Stimulated activated CD4-positive, alpha-beta T cell treated with anti-CD3 and anti-CD28 coated beads, TNF-alpha, amount 100 ng/mL, for 48 hours (primary cell): ENCODE results near the gene SHMT2.
"Not testable (repeated sequence)": the region's sequence is repeated elsewhere in the genome, so short reads cannot be mapped to it uniquely, and the experiment has no call there.

ENCODE experiments used
- DNase-seq, 3 donors: peaks; one replicate each; pipeline ENCODE4 v3.0.0-alpha.2; 2020; ENCODE audit warnings: low read depth in 3 of 3

SHMT2 gene

DNA sequence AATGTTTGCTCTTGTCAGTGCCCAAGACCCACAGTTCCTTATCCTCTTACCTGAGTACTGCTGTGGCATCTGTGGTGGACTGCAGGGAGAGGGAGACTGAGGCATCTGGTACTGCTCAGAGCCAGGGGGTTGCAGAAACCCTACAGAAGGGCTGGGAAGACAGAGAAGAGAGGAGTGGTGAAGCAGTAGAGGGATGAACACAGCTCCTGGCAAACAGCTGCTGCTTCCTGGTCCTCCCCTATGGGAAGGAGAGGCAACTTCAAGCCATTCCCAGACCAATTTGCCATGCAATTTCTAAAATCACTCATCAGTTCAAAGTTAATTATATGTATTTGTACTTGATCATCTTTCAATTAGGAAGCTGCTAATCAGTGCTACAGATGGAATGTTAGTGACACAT is 37.2 kb downstream of the SHMT2 start:
- DNase-seq = no peak

DNA sequence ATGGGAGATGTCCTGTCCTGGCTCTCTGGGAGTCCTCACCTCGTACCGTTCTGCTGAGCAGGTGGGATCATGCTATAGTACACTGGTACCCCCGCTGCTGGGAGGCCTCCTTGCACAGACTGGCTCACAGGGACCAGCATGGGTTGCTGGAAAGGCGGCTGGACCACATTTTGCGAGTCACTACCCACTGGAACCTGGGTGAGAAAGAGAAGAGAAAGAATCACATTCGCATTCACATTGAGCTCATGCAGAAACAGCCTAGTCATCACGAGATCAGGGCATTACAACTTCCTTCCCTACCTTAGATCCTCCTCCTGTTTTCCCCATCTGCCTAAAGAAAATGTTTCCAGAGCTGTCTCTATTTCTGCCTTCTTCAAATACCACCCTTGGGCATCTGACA is 38.8 kb downstream of the SHMT2 start:
- DNase-seq = peak in 1 of 3 donors; percentile 45

DNA sequence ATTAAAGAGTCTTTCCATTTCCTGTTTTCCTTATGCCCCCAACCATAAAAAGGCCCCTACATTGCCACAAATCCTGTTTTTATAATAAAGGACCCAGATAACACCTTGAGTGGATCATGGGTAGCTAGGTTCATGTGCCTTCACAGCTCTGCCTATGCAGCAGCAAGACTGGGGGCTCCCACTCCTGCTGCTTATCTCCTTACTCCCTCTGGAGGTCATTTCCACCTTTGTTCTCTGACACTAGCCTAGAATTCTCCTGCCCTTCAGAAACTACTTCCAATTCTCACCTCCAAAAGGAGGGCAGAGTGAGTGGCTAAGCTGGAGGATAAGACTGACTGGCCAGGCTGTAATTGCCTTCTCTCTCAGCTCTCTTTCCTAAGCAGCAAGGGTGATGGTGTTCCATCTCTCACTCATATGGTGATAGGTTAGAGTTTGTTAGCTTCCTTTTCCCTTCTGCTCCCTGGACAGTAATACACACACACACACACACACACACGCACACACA is 41.5 kb downstream of the SHMT2 start:
- DNase-seq = no peak

DNA sequence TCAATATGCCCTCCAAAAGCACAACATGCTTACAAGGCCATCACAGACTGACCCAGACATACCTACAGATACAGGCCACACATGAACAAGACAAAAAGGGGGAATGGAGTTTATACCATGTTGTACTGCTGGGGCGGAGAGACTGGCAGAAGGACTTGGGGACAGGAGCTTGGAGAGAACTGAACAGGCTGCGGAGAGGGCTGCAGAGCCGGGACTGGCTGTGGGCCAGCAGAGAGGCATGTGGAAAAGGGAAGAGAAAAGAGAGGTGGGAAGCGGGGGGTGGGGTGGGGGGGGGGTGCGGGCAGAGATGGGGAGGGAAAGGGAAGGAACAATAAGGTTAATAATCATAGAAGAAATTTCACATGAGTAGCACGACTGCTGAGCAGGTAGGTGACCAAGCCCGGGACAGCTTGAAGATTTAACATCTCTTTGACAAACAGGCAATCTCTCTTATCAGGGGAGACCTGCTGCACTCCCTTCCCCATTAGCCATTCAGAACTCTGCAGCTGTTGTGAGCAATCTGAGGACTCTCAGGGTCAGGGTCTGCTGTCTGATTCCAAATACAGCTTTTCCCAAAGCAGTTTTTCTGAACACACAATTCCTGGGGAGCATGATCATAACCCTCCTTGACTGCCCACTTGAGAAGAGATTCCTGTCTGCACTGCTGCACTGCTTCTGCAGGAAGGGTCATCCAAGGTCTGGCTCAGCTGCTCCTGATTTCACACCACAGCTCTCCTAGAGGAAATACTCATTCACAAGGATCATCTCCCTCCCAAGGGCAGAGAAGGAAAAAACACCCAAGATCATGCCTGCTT is 43.0 kb downstream of the SHMT2 start:
- DNase-seq = no peak

DNA sequence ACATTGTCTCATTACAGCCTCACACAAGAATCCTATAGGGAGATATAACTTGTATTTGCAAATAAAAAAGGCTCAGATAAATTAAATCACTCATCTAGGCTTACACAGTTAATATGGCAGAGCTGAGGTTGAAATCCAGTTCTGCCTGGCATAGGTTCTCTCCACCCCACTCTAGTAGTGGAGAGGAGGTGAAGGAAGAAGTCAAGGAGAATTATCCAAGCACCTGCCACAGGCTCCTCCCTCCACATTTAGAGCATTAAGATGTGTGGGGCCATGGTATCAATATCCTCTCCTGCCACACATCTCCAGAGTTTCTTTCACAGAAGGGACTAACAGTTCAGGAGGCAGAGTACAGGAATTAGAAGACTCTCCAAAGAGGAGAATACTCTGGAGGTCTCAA is 44.0 kb downstream of the SHMT2 start:
- DNase-seq = no peak

DNA sequence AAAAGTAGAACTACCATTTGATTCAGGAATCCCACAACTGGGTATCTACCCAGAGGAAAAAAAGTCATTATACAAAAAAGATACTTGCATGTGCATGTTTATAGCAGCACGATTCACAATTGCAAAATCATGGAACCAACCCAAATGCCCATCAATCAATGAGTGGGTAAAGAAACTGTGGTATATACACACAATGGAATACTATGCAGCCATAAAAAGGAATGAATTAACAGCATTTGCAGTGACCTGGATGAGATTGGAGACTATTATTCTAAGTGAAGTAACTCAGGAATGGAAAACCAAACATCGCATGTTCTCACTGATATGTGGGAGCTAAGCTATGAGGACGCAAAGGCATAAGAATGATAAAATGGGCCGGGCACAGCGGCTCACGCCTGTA is 46.7 kb downstream of the SHMT2 start:
- not testable (repeated sequence) for DNase-seq

DNA sequence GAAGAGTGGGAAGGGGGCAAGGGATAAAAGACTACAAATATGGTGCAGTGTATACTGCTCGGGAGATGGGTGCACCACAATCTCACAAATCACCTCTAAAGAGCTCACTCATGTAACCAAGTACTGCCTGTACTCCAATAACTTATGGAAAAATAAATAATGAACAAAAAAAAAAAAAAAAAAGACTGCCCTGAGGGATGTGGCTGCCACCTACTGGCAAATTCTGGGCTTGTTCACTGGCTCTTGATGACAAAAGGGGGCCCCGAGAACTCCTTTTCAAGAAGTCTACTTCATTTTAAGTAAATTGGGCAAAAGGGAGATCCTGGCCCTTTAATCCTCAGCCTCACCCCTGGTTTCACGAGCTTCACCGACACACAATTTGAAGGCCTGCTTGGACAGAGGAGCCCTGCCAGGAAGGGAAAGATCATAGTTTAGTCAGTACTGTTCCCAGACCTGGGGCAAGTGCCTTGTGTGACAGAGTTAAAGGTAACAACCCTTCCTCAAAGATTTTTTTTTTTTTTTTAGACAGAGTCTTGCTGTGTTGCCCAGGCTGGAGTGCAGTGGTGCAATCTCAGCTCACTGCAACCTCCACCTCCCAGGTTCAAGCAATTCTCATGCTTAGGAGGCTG is 47.5 kb downstream of the SHMT2 start:
- no peak for DNase-seq

DNA sequence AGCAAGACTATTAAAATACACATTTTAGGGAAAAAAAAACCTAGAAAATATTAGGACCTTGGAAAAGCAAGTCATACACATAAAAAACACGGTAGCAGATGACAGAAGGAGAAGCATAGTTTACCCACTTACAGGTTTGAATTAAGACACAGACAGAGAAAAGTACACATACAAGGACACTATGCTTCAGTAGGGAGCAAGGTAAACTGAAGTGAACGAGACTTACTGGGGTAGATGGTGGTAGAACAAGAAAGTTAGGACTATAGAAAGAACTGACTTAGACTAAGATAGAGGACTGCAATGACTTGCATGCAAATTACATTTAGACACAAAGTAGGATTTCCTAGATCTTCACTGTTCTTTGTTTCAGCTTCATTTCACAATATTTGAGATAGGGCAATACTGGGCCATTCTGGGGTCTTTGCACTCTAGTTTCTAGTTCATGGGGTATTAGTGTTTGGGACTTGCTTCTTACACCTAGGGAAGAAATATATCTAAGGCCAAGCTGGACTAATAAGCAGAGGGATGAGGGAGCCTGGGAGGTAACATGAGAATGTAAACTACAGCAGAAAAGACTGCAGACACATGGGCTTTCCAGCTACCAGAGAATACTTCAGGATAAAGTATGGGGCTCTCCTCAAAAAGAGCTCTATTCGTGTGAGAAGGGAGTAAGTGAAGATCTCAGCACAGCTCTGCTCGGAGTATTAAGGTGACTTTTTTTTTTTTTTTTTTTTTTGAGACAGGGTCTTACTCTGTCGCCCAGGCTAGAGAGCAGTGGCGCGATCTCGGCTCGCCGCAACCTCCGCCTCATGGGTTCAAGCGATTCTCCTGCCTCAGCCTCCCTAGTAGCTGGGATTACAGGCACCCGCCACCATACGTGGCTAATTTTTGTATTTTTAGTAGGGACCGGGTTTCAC is 49.2 kb downstream of the SHMT2 start:
- DNase-seq = no peak

DNA sequence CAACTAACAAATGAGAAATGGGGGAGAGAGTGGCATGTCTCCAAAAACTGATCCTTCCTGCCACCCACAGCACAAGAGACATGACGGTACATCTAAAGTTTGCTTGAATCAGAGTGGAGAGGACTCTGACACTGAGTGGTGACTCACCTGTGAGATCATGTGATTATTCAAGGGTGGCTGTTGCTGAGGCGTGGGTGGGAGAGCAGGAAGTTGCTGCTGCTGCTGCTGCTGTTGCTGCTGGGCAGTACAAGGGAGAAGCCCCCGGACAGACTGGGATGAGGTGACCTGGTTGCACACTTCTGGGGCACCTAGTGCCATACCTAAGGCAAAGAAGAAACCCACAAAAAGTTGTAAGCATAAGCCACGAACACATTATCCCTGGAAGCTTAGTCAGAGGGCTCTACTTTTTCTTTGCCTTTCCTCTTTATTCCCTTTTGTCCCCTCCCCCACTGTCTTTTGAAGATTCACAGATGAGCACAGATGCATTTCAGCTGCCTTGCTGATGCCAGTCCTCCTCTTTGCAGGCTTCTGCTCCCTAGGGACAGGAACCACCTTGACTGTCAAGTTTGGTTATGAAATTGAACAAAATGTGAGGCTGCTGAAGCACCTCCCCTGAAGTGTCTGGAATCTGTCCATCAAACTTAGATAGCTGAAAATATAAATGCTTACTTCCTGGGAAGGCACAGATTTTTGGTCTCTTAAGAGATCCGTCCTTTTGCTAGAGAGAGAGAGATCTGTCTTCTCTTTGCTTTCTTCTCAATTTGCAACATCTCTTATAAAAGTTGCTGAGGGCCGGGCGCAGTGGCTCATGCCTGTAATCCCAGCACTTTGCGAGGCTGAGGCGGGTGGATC is 50.9 kb downstream of the SHMT2 start:
- peak; percentile 44 to 72 (median 68) for DNase-seq

DNA sequence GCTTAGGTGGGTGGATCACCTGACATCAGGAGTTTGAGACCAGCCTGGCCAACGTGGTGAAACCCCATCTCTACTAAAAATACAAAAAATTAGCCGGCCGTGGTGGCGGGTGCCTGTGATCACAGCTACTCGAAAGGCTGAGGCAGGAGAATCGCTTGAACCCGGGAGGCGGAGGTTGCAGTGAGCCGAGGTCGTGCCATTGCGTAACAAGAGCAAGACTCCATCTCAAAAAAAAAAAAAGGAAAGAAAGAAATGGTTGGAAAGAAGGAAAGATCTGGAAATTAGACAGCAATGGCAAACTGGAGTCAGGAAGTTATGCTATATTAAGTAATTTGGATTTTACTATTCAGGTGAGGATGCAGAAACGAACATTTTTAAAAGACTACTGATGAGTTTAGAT is 52.6 kb downstream of the SHMT2 start:
- not testable (repeated sequence) for DNase-seq
